ENCODE data around the gene CUEDC2.

The CUEDC2 gene

DNA sequence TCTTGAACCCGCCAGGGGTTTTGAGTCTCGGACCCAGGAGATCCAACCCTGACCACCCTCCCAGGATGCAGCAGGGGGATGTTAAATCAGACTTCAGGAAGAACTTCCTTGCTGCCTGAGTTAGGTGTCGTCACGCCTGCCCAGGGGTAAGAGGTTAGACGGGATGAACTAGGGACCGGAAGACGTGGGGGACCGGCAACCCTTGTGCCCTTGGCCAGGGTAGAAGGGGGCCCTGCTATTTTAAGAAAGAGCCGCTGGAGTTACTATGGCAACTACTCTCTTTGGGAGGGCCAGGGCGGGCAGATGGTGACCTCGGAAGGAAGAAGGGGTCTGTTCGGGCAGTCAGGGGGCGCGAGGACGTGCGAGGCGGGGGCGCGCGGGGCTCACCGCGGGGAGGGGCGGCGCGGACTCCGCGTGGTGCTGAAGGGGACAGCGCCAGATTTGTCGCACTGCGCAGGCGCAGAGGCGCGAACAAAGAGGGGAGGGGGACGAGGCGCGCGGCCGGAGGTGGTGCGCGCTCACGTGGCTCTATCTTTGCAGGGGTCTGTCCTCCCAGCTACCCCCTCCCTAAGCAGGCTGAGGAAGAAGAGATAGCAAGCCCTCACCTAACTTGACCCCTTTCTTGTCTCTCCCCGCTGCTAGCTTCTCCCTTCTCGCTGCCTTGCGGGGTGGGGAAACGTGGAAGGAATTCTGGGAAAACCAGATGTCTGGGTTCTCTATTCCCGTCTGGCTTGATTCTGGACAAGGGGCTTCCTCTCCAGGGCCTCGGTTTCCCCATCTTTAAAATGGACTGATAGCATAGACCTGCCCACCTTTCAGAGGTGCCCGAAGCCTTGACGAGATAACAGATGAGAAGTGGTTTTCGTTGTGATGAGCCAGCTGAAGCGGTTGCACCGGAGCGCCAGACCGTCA, 12.8 kb downstream of the CUEDC2 start:
- H3K4me3 ChIP-seq (ENCODE audit: low read length): peak overlapping the region; percentile 89
- no peak for DNase-seq (ENCODE audit: low read depth)
- TF ChIP-seq, protein P1, sequence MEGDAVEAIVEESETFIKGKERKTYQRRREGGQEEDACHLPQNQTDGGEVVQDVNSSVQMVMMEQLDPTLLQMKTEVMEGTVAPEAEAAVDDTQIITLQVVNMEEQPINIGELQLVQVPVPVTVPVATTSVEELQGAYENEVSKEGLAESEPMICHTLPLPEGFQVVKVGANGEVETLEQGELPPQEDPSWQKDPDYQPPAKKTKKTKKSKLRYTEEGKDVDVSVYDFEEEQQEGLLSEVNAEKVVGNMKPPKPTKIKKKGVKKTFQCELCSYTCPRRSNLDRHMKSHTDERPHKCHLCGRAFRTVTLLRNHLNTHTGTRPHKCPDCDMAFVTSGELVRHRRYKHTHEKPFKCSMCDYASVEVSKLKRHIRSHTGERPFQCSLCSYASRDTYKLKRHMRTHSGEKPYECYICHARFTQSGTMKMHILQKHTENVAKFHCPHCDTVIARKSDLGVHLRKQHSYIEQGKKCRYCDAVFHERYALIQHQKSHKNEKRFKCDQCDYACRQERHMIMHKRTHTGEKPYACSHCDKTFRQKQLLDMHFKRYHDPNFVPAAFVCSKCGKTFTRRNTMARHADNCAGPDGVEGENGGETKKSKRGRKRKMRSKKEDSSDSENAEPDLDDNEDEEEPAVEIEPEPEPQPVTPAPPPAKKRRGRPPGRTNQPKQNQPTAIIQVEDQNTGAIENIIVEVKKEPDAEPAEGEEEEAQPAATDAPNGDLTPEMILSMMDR (conservative IDR thresholded peaks at IDR 0.05; ENCODE audit: low read length): no peak

DNA sequence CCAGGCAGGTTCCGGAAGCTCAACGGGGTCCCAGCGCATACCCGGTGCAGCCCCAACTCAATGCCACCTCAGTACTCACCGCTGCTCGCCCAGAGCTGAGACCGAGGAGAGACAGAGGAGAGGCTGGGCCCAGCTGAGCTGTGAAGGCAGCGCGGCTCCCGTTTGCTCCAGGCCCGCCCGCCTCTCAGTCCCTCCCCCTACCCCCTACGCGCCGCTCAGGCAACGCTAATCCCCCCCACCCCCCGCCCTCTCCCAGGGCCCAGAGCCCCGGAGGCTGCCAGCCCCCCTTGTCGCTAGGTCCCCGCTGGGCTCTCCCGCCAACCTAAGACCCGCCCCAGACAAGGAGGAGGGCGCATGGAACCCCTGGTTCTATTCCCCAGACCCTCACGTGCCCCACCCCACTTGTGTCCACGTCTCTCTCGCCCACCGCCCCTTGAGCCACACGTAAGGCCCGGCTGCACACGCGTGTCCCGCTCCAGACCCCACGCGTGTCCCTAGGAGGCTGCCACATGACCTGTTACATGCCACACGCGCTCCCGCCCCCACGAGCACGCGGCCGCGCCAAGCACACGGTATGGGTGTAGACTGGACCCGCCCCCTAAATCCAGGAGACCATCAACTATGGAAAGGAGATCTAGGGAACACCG, 13.6 kb downstream of the CUEDC2 start, which contains the start of gene PSD:
TSS of gene PSD (minus strand) at position 164 of the 647 bp plus-strand sequence. CDS start 1,747 bp downstream, outside the sequence.
- H3K4me3 ChIP-seq (ENCODE audit: low read length): peak within 1 kb of the TSS; percentile 89
- no peak for DNase-seq (ENCODE audit: low read depth)
- TF ChIP-seq, protein P1 (conservative IDR thresholded peaks at IDR 0.05; ENCODE audit: low read length): no peak

DNA sequence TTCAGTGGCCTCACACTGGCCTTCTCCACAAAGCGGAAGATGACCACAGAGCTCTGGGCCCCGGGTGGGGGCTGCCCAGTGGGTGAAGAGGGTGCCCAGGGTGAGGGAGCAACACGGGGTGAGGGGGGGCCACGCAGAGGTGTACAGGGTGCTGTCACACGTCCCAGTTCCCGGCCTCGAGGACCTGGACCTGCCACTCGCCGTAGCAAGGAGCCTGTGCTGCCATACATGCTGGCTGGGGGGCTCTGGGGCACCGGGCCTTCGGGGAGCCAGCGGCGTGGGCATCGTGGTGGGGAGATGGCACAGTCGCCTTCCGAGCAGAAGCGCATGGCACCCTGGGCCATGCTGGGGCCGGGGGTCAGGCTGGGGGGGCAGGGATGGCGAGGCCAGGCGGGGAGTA, 15.7 kb downstream of the CUEDC2 start:
- H3K4me3 ChIP-seq (ENCODE audit: low read length): no peak overlapping the region
- TF ChIP-seq, protein P1 (conservative IDR thresholded peaks at IDR 0.05; ENCODE audit: low read length): no peak
- no peak for DNase-seq (ENCODE audit: low read depth)

DNA sequence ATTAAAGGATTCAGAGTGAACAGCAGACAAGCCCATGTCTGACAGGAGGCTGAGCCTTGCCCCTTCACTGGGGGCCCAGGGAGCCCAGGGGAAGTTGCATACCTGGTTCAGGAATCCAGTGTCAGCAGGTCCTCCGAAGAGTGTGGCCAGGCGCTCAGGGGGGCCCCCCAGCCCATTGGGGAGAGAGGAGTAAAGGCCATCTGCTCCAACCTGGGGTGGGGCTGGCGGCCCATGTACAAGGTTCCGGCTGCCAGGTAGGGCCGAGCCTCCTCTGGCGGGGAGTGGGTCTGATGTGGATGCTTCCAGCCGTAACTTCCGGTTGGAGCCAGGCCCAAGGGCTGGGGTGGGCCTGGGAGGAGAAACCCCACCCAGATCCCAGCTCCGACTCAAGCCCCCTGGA, 16.1 kb downstream of the CUEDC2 start:
- TF ChIP-seq, protein P1 (conservative IDR thresholded peaks at IDR 0.05; ENCODE audit: low read length): no peak
- H3K4me3 ChIP-seq (ENCODE audit: low read length): no peak overlapping the region
- DNase-seq (ENCODE audit: low read depth): no peak

DNA sequence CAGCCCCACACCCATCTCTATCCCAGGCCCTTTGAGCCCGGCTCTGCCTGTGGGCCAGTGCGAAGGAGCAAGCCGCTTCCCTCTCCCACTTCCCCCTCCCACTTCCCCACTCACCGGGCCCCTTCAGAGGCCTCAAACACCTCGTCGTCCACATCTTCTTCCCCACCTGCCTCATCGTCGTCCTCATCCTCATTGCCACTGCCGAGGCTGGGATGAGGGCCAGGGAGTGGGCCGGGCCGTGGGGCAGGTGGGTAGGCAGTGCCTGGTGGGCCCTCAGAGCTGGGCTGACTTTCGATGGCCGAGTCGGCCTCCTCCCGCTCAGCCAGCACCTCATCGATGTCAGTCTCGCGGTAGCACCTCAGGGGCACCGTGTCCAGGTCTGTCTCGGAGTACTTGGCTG, 17.6 kb downstream of the CUEDC2 start:
- no peak for DNase-seq (ENCODE audit: low read depth)
- H3K4me3 ChIP-seq (ENCODE audit: low read length): no peak overlapping the region
- TF ChIP-seq, protein P1 (conservative IDR thresholded peaks at IDR 0.05; ENCODE audit: low read length): no peak

DNA sequence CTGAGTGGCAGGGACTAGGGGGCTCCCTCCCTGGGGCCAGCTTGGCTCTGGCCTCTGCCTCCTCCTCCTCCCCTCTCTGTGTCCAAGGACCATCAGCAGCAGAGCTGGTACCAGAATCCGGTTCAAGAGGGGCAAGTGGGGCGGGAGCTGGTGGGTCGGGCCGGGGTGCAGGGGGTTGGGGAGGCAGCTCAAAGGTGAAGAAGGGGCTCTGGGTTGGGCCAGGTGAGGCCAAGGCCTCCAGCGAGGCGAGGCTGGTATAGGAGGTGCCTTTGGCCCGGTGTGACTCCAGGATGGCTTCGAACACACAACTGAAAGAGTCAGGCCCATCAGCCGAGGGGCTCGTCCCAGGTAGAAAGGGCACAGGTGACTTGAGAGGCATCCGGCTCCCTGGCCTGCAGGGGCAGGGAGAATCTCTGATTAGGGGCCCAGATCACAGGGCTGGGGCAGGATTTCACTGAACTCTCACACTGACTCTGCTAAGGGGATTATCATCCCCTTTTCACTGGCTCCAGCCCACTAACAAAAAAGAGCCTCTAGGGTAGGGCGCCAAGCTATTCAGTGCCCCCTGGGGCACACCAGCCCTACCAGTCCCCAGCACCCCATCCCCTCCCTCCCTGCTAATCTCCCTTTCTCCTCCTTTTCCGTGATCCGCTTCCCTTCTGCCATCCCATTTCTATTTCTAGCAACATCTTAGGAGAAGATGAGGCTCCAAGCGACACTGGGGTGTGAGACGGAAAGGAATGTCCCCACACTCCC, 18.4 kb downstream of the CUEDC2 start:
- DNase-seq (ENCODE audit: low read depth): no peak
- TF ChIP-seq, protein P1 (conservative IDR thresholded peaks at IDR 0.05; ENCODE audit: low read length): no peak
- no peak overlapping the region for H3K4me3 ChIP-seq (ENCODE audit: low read length)
